ENCODE results near the gene AKAP6. TPM values are rescaled to one million over a fixed set of nuclear protein-coding genes. Genes with fewer than 3 reads are reported as not detected.
A peak's percentile ranks its signal among the peaks of the same experiment; 100 is the strongest.

The AKAP6 gene
- total and polyA plus RNA-seq, 7 donors: 0.60 to 56.2 (median 29.5) TPM; not detected in 1

GRCh38 chr14:32698831-32699230, 369.7 kb downstream of the AKAP6 start:
- Histone ChIP-seq H3K27me3 (no peaks in the 10 kb centered on the region), H3K27ac (no peak overlapping the region), H3K9me3 (no peaks in the 10 kb centered on the region), H3K4me3 (no peak overlapping the region), H3K36me3 (no peaks in the 10 kb centered on the region), H3K4me1 (peaks cover 0 to 30% (median 17%) of the 10 kb centered on the region in 4 donors)
- WGBS, 2 donors: 93% methylated on average over 2 of the region's 2 CpGs
- DNase-seq: no peak
- intact Hi-C loops (cut with DNase I): no loop called here
- TF ChIP-seq EP300 (IDR thresholded peaks at IDR 0.05): no peak
- no peak for TF ChIP-seq POLR2A (IDR thresholded peaks at IDR 0.05)
- no peak for TF ChIP-seq CTCF (IDR thresholded peaks at IDR 0.05)
- TF ChIP-seq POLR2AphosphoS5 (IDR thresholded peaks at IDR 0.05): no peak

GRCh38 chr14:32701475-32701874, 372.4 kb downstream of the AKAP6 start:
- H3K27me3 ChIP-seq: no peaks in the 10 kb centered on the region
- peak overlapping the region in 3 of 4 donors; percentile 80 to 83 (median 82) for H3K27ac ChIP-seq
- H3K9me3 ChIP-seq: no peaks in the 10 kb centered on the region
- peaks cover 0 to 34% (median 22%) of the 10 kb centered on the region in 4 donors for H3K4me1 ChIP-seq
- H3K4me3 ChIP-seq: no peak overlapping the region
- H3K36me3 ChIP-seq: no peaks in the 10 kb centered on the region
- 92 to 93% methylated on average over 2 of the region's 2 CpGs for WGBS, 2 donors
- intact Hi-C loops (cut with DNase I): loop anchor here (5.0 to 10.0 kb wide), 2 partner anchors 54 to 753 kb away; no protein-coding TSS in a partner anchor
- no peak for DNase-seq
- TF ChIP-seq POLR2AphosphoS5 (IDR thresholded peaks at IDR 0.05) (no peak), POLR2A (IDR thresholded peaks at IDR 0.05) (no peak), CTCF (IDR thresholded peaks at IDR 0.05) (no peak), EP300 (IDR thresholded peaks at IDR 0.05) (no peak)

GRCh38 chr14:32702088-32702487, 373.0 kb downstream of the AKAP6 start:
- Histone ChIP-seq H3K27me3 (no peaks in the 10 kb centered on the region), H3K4me3 (no peak overlapping the region), H3K27ac (peak overlapping the region; percentile 72 to 83 (median 81)), H3K4me1 (peaks cover 0 to 36% (median 22%) of the 10 kb centered on the region in 4 donors), H3K9me3 (no peaks in the 10 kb centered on the region), H3K36me3 (no peaks in the 10 kb centered on the region)
- no peak for DNase-seq
- intact Hi-C loops (cut with DNase I): loop anchor here (5.0 to 10.0 kb wide), 2 partner anchors 55 to 753 kb away; no protein-coding TSS in a partner anchor
- TF ChIP-seq CTCF (IDR thresholded peaks at IDR 0.05) (no peak), POLR2A (IDR thresholded peaks at IDR 0.05) (no peak), POLR2AphosphoS5 (IDR thresholded peaks at IDR 0.05) (no peak), EP300 (IDR thresholded peaks at IDR 0.05) (no peak)

GRCh38 chr14:32702562-32702961, 373.5 kb downstream of the AKAP6 start:
- H3K4me1 ChIP-seq: peaks cover 0 to 41% (median 24%) of the 10 kb centered on the region in 4 donors
- peak; percentile 76 for DNase-seq
- intact Hi-C loops (cut with DNase I): loop anchor here (5.0 to 10.0 kb wide), 2 partner anchors 55 to 752 kb away; no protein-coding TSS in a partner anchor
- 63 to 80% methylated on average over 8 of the region's 8 CpGs for WGBS, 2 donors
- H3K4me3 ChIP-seq: no peak overlapping the region
- no peak for TF ChIP-seq EP300 (IDR thresholded peaks at IDR 0.05)
- peak in 2 of 4 donors; percentile 10 to 53 for TF ChIP-seq POLR2AphosphoS5 (IDR thresholded peaks at IDR 0.05)
- H3K36me3 ChIP-seq: no peaks in the 10 kb centered on the region
- H3K9me3 ChIP-seq: no peaks in the 10 kb centered on the region
- peak overlapping the region; percentile 72 to 83 (median 81) for H3K27ac ChIP-seq
- no peaks in the 10 kb centered on the region for H3K27me3 ChIP-seq

GRCh38 chr14:32703183-32703621, 374.1 kb downstream of the AKAP6 start:
- intact Hi-C loops (cut with DNase I): loop anchor here (5.0 to 10.0 kb wide), 2 partner anchors 56 to 752 kb away; no protein-coding TSS in a partner anchor
- Histone ChIP-seq H3K4me1 (peaks cover 0 to 47% (median 29%) of the 10 kb centered on the region in 4 donors), H3K27ac (peak overlapping the region; percentile 72 to 83 (median 81)), H3K4me3 (peak overlapping the region in 2 of 4 donors; percentile 6 to 9), H3K9me3 (no peaks in the 10 kb centered on the region), H3K27me3 (no peaks in the 10 kb centered on the region), H3K36me3 (no peaks in the 10 kb centered on the region)
- TF ChIP-seq EP300 (IDR thresholded peaks at IDR 0.05) (no peak), POLR2A (IDR thresholded peaks at IDR 0.05) (no peak), POLR2AphosphoS5 (IDR thresholded peaks at IDR 0.05) (peak; percentile 13 to 66 (median 48))
- WGBS, 2 donors: 70 to 82% methylated on average over 4 of the region's 4 CpGs
- no peak for DNase-seq
